Right ventricle myocardium inferior (tissue), 1 donor: ENCODE data around the gene TMEM163. TPM values are rescaled to one million over a fixed set of nuclear protein-coding genes. Genes with fewer than 3 reads are reported as not detected.
A peak's percentile ranks its signal among the peaks of the same experiment; 100 is the strongest.
"Not testable (repeated sequence)": the region's sequence is repeated elsewhere in the genome, so short reads cannot be mapped to it uniquely, and the experiment has no call there.

Source experiments
- ATAC-seq: fragments of 200-7000 bp; cut with Tn5 transposase; one replicate; pipeline ENCODE4 v1.9.1; 2020; ENCODE audit warnings: mild to moderate bottlenecking, moderate library complexity
- DNase-seq: peaks from one replicate; pipeline ENCODE4 v3.0.0; 2021; ENCODE audit errors: missing footprints
- intact Hi-C: fragments of 100-400 bp; cut with DNase I; formaldehyde crosslinking; loops from one replicate; pipeline ENCODE4 v1.11.0; 2022
- total RNA-seq: library from RNA; stranded (reverse); fragmentation: NEBNext Ultra II Directional; extraction: Animal tissue kit (Norgen Biotek cat#: 25700); gene quantifications from one replicate; pipeline ENCODE4 v1.2.1, GENCODE V29; 2021
- donor health status: DM: no; HTN: yes; CAD: no; lungs with severe emphysema.

The TMEM163 gene
- total RNA-seq, 1 donor from 2014 or later = 0.46 TPM

DNA sequence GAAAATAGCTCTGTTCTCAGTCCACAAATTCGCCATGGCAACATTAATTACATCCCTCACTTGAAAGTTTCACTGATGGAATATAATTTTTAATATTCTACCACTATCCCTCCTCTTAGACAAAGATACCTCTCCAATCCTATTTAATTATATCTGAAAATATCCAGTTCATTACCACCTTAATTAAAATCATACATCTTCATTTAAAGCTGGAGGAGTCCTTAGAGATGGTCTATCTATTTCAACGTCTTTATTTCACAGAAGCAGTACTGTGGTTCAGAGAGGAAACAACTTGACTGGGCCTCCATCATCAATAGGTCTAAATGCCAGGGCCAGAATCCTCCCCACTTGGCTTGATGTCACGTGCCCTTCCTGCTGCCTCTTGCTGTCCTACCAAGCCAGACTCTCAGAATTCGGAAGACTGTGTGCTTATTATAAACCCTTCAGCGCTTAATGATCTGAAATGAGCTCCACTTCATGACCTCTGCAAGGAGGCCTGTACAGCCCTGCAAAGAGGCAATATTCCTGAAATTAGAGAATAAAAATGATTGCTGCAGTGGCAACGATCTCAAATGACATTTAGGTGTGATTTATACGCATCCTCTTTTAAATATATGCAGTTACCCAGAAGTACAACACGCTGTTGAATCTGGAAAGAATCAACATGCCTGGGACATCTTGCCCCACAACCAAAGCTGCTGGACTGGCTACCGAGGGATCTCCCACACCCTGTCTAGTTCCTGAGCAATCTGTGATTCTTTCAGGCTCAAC is 146.3 kb downstream of the TMEM163 start:
- DNase-seq = no peak
- intact Hi-C loops = no loop called here
- no peak for ATAC-seq

DNA sequence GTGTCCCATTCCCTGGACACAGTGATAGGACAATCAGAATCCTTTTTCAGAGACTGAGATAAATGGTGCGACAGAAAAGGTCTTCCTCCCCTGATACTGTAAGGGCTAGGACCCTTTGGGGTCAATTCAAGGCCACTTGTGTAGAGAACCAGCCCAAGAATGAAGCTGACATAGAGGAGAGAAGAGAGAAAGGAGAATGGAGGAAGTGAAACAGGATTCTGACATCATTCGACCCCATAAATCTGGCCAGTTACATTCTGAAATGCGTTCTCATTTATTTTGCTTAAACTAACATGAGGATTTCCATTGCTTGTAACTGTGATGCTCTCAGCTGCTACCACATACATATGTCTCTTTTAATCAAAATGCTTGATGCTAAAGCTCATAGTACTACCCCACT is 148.1 kb downstream of the TMEM163 start:
- intact Hi-C loops = no loop called here
- ATAC-seq (no peak), DNase-seq (no peak)

GRCh38 chr2:134568413-134568812 is 150.4 kb downstream of the TMEM163 start:
- ATAC-seq = no peak
- intact Hi-C loops = no loop called here
- DNase-seq = no peak

DNA sequence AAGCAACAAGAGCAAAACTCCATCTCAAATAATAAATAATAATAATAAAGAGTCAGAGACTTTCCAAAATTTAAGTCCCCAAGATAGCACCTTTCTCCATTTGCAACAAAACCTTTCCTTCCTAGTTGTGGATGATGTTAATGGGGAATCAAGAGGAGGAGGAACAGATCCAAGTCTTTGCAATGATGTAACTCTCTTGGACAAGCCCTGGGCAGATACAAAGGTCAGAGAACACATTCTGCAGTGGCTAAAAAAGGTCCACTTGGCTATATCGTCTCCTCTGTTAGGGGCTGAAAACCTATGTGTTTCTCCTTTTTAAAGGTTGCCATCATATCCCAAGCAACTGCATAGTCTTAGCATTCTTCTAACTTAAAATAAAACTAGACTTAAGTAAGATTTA is 151.1 kb downstream of the TMEM163 start:
- ATAC-seq (no peak), DNase-seq (no peak)
- intact Hi-C loops = no loop called here

- ATAC-seq, DNase-seq, intact Hi-C loops: not testable (repeated sequence)
Observed at GRCh38 chr2:134564955-134565354, 153.8 kb downstream of the TMEM163 start.

GRCh38 chr2:134564549-134564948 is 154.3 kb downstream of the TMEM163 start:
- intact Hi-C loops = no loop called here
- ATAC-seq (no peak), DNase-seq (no peak)

DNA sequence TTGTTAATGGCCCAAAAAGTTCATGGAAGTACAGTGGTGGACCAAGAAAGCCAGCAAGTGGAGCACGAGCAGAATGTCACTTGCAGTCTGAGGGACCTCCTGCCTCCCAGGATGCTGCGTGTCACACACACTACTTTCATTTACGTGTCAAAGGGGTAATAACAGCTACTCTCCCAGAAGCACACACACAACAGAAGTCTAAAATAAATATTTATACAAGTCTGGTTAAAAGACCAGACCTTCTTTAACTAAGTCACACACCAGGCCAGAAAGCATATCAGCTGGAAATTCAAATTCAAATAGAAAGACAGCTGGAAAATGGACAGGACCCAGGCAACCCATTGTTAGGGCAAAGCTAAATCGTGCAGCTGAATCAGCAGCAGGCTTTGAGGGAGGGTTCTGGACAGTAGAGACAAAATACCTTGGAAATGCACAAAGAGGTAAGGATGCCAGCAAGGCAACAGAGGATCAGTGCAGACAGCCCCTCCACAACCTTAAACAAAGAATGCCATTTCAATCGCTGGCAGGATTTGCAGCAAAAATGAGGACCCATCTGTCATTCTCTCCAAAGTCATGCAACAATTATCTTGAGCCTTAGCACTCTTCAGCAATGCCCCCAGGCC is 160.5 kb downstream of the TMEM163 start:
- intact Hi-C loops = no loop called here
- no peak for ATAC-seq
- no peak for DNase-seq

- ATAC-seq = no peak
- intact Hi-C loops = no loop called here
- no peak for DNase-seq
Observed at GRCh38 chr2:134555411-134555810, 163.4 kb downstream of the TMEM163 start.

DNA sequence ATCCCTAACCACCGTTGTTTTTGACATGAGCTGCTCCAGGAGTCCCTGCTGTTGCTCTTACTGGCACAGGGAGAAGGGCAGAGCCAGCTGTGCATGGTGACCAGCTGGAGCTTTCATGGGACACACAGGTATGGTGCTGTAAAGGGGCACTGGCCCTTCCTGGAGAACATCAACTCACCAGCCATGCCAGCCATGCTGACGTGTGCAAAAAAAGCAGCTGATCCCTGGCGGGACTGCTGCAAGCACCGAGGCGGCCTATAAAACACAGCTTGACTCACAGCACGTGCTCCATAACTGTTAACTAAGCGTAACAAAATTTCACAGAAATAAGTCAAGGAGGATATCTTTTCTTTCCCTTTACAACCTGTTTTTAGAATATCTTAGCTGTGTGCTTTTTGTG is 165.1 kb downstream of the TMEM163 start:
- DNase-seq (no peak), ATAC-seq (no peak)
- intact Hi-C loops = no loop called here

- DNase-seq = no peak
- intact Hi-C loops = no loop called here
- no peak for ATAC-seq
Observed at GRCh38 chr2:134550566-134551164, 168.1 kb downstream of the TMEM163 start.

- DNase-seq (no peak), ATAC-seq (peak; percentile 57)
- intact Hi-C loops = loop anchor here (10.0 kb wide), 1 partner anchor 226 kb away; no protein-coding TSS in a partner anchor
Observed at GRCh38 chr2:134549104-134549503, 169.7 kb downstream of the TMEM163 start.

DNA sequence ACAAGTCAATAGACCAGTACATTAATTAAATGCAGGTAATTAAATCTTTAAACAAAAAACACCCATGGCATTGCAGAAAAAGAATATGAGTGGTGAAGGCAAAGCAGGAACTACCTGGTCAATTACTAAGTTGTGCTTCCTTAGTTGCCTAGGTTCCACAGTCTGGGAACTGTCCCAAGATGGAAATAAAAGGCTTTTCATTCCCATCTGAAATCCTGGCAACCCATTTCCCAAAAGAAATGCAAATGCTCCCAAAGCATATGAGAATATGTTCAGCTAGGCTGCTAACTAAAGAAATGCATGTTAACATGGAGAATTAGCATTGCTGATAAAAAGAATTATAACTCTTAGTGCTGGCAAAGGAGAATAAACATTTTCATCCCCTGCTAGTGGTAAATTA is 177.8 kb downstream of the TMEM163 start:
- no peak for DNase-seq
- intact Hi-C loops = loop anchor here (5.0 to 10.0 kb wide), 2 partner anchors 74 to 234 kb away; no protein-coding TSS in a partner anchor
- peak; percentile 25 for ATAC-seq

DNA sequence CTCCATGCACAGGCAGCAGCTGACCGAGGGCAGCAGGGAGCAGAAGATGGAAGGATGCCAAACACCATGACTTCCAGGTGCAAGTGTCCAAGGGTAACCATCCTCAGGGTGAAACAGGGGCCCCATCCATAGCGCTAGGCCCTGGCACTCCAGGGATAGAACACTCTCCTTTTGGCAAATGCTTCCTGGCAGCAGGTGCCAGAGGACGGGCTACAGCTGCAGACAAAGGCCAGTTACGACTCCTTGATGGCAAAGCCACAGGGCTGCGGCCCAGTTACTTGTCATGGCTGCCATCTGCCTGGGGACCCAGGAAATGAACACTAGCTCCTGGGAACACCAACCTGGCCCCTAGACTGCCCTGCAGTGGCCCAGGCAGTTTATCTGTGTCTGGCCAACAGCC is 178.8 kb downstream of the TMEM163 start:
- DNase-seq = no peak
- intact Hi-C loops = loop anchor here (5.0 to 10.0 kb wide), 2 partner anchors 73 to 235 kb away; no protein-coding TSS in a partner anchor
- peak; percentile 51 for ATAC-seq

GRCh38 chr2:134537702-134538101 is 181.1 kb downstream of the TMEM163 start:
- ATAC-seq = peak; percentile 80
- intact Hi-C loops = no loop called here
- DNase-seq = no peak

DNA sequence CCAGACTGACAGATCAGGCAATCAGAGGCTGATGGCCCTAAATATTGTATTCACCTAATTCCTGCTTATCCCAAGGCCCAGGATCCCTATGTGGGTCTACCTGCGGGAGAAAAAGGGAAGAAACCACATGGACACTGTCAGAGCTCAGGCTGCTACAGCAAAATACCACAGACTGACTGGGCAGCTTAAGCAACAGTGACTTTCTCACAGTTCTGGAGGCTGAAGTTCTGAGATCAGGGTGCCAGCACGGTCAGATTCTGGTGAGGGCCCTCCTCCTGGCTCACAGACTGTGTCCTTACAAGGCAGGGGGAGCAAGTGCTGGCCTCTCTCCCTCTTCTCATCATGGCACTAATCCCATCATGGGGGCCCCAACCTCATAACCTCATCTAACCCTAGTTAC is 181.7 kb downstream of the TMEM163 start:
- DNase-seq = no peak
- no peak for ATAC-seq
- intact Hi-C loops = no loop called here

GRCh38 chr2:134536296-134536695 is 182.5 kb downstream of the TMEM163 start:
- DNase-seq (no peak), ATAC-seq (no peak)
- intact Hi-C loops = no loop called here

GRCh38 chr2:134532537-134532936 is 186.3 kb downstream of the TMEM163 start:
- no peak for DNase-seq
- no peak for ATAC-seq
- intact Hi-C loops = no loop called here

DNA sequence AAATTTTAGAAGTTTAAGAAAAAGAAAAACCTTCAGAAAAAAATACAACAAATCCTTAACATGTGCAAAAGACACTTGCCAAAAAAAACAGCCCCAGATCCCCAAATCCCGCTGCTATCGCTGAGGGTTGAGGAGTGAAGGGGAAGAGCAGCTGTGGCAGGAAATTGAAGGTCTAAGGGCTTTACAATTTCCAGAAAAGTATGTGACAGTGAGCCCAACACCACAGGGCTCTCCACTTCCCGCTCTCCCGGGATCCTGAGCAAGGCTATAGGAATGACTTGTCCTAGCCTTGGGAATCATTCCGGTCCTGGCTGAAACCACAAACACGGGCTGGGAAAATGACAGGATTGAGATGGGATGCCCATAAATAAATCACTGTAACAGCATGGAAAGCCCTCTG is 191.4 kb downstream of the TMEM163 start:
- intact Hi-C loops = no loop called here
- peak; percentile 60 for ATAC-seq
- no peak for DNase-seq

GRCh38 chr2:134522496-134523455 is 196.0 kb downstream of the TMEM163 start:
- no peak for ATAC-seq
- no peak for DNase-seq
- intact Hi-C loops = no loop called here
